Adrenal gland (tissue), 5 donors: Measurements from ENCODE around the gene TMEM184B.

ENCODE experiments used
- POLR2A ChIP-seq, 2 donors: fragments of 450-650 bp; IDR thresholded peaks; one replicate each; pipeline ENCODE4 v1.6.1; 2017; ENCODE audit warnings: antibody characterized with exemption in 2 of 2, mild to moderate bottlenecking in 2 of 2, moderate library complexity in 1 of 2
- TF ChIP-seq, protein P1 (sequence below), 6 experiments: fragments of 450-650 bp in 4 of 6; fragments of 200-600 bp in 2 of 6; sonication (generic) in 1 of 6; IDR thresholded peaks; 1 replicate in 5 of 6; 2 replicates in 1 of 6; pipeline versions ENCODE4 v1.5.1 to v1.8.0; 2016 to 2021; ENCODE audit warnings: antibody characterized with exemption in 6 of 6, mild to moderate bottlenecking in 2 of 6, moderate library complexity in 1 of 6
- donor health status: DM: no; HTN: no; CAD: no.

DNA sequence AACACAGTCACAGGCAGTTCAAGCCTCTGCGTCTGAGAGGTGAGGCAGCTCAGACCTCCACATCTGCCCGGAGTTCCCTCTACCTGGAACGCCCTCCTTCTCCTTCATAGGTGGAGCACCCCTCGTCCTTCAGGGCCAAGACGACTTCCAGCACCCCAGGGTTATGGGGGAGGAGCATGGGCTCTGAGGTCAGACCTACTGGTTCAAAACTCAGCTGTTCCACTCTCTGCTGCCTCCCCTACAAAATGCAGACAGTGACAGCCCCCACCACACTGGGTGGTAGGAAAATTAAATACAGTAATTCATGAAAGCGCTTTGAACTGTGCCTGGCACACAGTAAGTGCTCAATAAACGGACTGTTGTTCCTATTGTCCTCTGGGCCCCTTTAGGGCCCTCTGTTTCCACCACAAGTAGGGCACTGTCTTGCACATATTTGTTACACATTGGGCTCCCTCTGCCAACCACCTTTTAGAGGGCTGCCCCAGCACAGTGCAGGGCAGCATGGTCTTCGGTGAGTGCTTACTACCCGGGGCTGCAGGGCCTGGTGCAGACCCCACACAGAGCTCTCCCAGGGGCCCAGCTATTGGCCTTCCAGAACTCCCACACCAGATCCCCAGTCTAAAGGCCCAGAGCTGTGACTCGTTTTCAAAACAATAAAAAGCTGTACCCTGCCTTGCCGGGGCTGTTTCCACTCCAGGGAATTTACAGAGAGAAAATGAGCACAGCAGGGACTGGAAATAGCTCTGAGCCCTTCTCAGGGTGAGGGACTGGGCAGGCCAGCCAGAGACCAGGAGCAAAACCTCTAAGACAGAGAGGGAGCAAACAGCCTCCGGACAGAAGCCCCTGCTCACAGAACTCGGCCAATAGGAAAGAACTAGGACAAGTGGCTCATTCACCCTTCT lies 2.5 kb downstream of the TMEM184B start:
- TF ChIP-seq, protein P1, sequence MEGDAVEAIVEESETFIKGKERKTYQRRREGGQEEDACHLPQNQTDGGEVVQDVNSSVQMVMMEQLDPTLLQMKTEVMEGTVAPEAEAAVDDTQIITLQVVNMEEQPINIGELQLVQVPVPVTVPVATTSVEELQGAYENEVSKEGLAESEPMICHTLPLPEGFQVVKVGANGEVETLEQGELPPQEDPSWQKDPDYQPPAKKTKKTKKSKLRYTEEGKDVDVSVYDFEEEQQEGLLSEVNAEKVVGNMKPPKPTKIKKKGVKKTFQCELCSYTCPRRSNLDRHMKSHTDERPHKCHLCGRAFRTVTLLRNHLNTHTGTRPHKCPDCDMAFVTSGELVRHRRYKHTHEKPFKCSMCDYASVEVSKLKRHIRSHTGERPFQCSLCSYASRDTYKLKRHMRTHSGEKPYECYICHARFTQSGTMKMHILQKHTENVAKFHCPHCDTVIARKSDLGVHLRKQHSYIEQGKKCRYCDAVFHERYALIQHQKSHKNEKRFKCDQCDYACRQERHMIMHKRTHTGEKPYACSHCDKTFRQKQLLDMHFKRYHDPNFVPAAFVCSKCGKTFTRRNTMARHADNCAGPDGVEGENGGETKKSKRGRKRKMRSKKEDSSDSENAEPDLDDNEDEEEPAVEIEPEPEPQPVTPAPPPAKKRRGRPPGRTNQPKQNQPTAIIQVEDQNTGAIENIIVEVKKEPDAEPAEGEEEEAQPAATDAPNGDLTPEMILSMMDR (IDR thresholded peaks at IDR 0.05), result no peak
- no peak for TF ChIP-seq POLR2A (IDR thresholded peaks at IDR 0.05)
